Hematopoietic multipotent progenitor cell treated with erythropoietin and hydrocortisone succinate and interleukin-3 and kit ligand, for 4 days (in vitro differentiated cells): ENCODE measurements around the gene TAF5L.

Experiments
- DNase-seq: peaks from one replicate; pipeline ENCODE4 v3.0.0-alpha.2; 2015

TAF5L gene

GRCh38 chr1:229625915-229626831 is at the start of gene TAF5L, which contains the start of gene URB2:
TAF5L (minus strand) TSS chr1:229626122; CDS start chr1:229614482, 11,640 bp downstream.
URB2 (plus strand) TSS chr1:229626247; CDS start chr1:229627634, 1,387 bp downstream.
- peak; percentile 96 for DNase-seq

GRCh38 chr1:229675396-229675795 is 49.5 kb upstream of the TAF5L start:
- no peak for DNase-seq

- DNase-seq, result no peak
Observed at GRCh38 chr1:229674042-229674441, 48.1 kb upstream of the TAF5L start.

- no peak for DNase-seq
Observed at GRCh38 chr1:229672246-229672645, 46.3 kb upstream of the TAF5L start.

- no peak for DNase-seq
Observed at GRCh38 chr1:229671310-229671709, 45.4 kb upstream of the TAF5L start.

- DNase-seq, result no peak
Observed at GRCh38 chr1:229669333-229669732, 43.4 kb upstream of the TAF5L start.

- no peak for DNase-seq
Observed at GRCh38 chr1:229666585-229666984, 40.7 kb upstream of the TAF5L start.

- no peak for DNase-seq
Observed at GRCh38 chr1:229665912-229666558, 40.1 kb upstream of the TAF5L start.

GRCh38 chr1:229664133-229664689 is 38.3 kb upstream of the TAF5L start:
- DNase-seq, result peak; percentile 23

- no peak for DNase-seq
Observed at GRCh38 chr1:229661897-229662296, 36.0 kb upstream of the TAF5L start.

- DNase-seq, result peak; percentile 86
Observed at GRCh38 chr1:229661022-229661877, 35.3 kb upstream of the TAF5L start.

- DNase-seq, result no peak
Observed at GRCh38 chr1:229657993-229658755, 32.3 kb upstream of the TAF5L start.

GRCh38 chr1:229655781-229656180 is 29.9 kb upstream of the TAF5L start:
- DNase-seq, result no peak

GRCh38 chr1:229653420-229653819 is 27.5 kb upstream of the TAF5L start:
- no peak for DNase-seq

- DNase-seq, result no peak
Observed at GRCh38 chr1:229651546-229651945, 25.6 kb upstream of the TAF5L start.

GRCh38 chr1:229650045-229650444 is 24.1 kb upstream of the TAF5L start:
- no peak for DNase-seq

GRCh38 chr1:229648406-229648805 is 22.5 kb upstream of the TAF5L start:
- no peak for DNase-seq

GRCh38 chr1:229645324-229645993 is 19.5 kb upstream of the TAF5L start:
- no peak for DNase-seq

GRCh38 chr1:229643996-229644745 is 18.2 kb upstream of the TAF5L start:
- DNase-seq, result no peak

- DNase-seq, result no peak
Observed at GRCh38 chr1:229642970-229643369, 17.0 kb upstream of the TAF5L start.

GRCh38 chr1:229642376-229642775 is 16.5 kb upstream of the TAF5L start:
- no peak for DNase-seq
